NCI-H2081 treated with DMSO at 0.1 percent for 48 hours (cell line): ENCODE data around the gene NFATC3.
"Not testable (repeated sequence)": the region's sequence is repeated elsewhere in the genome, so short reads cannot be mapped to it uniquely, and the experiment has no call there.

Source experiments
- DNase-seq: peaks from one replicate; lab custom pipeline; 2025; lab: John Stamatoyannopoulos, UW

The NFATC3 gene

DNA sequence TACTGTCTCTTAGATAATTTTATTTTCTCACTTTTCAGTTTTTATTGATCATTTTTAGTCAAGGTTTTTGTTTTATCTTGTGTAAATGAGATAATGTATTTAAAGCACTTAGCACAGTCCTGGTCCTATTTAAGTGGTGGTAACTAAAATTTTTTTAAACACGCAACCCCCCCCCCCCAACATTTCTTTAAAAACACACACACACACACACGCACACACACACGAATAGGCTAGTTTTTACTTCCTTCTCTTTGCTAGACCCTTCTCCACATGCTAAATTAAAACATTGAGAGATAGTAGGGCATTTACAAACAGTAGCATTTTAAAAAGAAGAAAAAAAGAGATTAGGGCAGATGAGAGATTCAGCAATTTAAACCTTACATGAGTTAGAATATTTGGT is 5.0 kb downstream of the NFATC3 start:
- no peak for DNase-seq

DNA sequence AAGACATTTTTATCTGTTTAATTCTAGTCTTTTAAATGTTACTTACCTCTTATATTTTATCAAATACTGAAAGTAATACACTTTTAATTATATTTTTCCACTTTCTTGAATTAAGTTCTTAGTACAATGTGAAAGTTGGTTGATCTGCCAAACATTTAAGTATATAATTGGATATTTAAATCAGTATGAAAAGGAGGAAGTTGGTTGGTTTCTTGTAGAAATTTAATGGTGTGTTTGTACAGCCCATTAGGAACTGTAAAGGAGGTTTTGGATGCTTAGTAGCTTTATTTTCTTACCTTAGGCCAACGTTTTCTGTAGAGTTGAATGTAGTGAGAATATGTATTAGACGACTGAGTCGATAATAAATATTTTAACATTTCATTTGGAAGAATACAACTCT is 5.4 kb downstream of the NFATC3 start:
- no peak for DNase-seq

DNA sequence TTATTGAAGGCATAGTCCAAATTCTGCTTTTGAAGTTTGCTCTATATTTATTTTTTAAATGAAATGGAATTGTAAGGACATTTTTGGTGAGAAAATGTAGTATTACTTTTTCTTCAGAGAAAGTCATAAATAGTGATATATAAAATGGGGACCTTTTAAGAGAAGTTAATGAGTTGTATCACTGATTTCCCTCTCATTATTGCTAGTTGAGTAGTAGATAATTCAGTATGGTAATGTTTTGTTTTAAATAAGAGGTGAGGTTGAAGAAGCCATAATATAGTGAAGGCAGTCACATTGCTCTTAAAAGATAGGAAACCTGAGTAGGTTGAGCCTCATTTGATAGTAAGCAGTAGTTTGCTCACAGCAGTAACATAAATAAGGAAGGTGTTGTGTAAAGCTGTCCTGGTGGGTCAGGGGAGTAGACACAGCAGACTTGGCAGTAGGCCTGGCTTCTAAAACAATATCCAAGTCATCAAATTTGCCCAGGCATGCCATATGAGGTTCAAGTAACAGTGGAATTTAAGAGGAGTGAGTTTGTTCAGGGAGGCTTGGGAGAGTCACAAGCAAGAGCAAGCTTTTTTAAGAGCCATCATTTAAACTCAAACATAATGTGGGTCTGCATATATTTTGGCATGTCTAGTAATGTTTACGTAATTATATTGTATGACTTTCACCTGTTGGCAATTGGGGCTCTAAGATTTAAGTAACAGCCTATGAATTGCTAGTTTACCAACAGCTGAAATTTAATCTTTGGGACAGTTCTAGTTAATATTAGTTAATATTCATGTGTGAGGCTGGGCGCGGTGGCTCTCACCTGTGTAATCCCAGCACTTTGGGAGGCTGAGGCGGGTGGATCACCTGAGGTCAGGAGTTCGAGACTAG is 6.5 kb downstream of the NFATC3 start:
- DNase-seq, result peak; percentile 80

DNA sequence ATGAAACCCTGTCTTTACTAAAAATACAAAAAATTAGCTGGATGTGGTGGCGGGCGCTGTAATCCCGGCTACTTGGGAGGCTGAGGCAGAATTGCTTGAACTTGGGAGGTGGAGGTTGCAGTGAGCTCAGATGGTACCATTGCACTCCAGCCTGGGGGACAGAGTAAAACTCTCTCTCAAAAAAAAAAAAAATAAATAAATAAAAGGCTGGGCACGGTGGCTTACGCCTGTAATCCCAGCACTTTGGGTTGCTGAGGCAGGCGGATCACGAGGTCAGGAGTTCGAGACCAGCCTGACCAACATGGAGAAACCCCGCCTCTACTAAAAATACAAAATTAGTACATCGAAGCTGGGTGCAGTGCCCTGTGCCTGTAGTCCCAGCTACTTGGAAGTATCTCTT is 7.1 kb downstream of the NFATC3 start:
- DNase-seq, result not testable (repeated sequence)

DNA sequence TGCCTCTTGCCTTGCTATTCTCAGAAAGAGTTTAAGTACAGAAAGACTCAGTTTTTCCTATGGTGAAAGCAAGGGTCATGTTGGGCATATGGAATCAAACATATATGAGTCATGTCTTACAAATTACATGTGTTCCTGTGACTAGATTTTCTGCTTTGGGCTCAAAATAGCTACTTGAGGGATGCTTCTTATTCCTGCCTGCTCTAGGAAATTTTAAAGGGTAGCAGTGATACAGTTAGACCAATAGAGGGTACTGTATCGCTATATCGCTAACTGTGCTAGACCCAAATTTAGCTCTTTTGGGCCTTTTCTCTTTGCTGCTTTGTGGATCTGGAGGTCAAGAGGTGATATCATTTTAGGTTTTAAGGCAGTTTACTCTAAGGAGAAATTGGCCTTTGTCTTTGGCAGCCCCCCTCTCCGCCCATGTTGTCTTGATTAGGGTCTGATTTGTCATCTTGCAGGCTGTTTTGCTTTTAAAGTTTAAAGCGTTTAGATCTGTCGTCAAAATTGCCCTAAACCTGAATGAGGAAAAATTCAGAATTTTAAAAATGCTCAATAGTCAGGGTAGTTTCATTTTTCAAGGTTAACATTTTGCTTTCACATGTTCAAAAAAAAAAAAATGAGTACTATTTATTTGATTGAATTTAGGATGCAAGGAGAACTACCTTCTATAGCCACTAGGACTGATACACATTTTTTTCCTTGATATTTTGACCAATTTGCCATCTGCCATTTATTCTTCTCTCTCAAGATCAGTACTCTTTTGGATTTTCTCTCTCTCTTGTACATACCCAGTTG is 8.8 kb downstream of the NFATC3 start:
- no peak for DNase-seq

DNA sequence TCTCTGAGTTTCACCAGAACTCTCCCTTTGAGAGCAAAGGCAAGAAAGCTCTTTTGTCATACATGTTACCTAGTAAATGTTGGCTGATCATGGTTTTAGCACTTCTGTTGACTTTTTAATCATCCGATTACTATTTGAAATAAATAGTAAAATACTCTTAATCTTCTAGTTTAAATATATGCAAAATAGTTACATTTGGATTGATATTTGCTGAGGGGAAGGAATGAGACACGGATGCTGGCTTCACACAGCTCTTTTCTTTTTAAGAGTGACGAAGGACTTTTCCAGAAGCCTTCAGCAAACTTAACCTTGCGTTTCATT is 9.4 kb downstream of the NFATC3 start:
- no peak for DNase-seq

DNA sequence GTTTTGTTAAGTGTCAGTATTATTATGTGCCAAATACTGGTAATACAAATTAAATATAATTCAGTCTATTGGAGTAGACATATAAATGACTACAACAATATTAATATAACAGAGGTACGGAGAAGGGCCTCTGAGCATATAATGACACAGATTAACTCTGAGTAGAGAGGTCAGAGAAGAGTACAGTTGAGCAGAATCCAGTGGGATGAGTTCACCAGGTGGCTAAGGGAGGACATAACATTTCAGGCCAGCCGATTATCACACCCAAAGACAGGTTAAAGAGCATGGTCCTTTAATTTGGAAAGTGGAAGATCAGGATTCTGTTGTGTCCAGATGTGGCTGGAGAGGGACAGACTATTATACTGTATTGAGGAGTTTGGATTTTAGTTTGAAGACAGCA is 11.3 kb downstream of the NFATC3 start:
- DNase-seq, result no peak

DNA sequence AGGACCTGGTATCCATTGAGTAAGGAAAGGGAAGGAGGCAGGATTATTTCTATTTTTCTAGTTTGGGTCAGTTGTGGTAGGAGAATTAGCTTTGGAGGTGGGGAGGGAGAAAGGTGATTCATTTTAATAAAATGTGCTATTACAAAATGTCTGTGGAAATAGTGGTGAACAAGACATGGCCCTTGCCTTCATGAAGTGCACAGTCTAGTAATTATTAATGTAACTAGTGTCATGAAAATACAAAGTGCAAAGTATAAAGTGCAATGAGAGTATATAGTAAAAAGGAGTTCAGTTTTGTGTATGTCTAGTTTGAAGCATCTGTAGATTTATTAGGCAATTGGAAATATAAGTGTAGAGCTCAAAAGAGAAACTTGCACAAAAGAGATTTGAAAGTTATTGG is 11.9 kb downstream of the NFATC3 start:
- no peak for DNase-seq

DNA sequence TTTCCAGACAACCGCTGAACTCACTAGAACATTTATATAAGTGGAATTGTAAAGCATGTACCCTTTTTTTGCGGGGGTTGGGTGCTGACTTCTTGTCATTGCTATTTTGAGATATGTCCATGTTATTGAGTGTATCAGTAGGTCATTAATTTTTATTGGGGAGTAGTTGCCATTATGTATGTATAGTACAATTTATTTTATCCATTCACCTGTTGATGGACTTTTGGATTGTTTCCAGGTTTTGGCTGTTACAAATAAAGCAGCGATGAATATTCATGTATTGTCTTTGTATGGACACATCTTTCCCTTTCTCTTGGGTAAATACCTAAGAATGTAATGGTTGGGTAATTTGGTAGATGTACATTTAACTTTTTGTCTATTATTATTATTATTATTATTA is 12.7 kb downstream of the NFATC3 start:
- DNase-seq, result no peak

DNA sequence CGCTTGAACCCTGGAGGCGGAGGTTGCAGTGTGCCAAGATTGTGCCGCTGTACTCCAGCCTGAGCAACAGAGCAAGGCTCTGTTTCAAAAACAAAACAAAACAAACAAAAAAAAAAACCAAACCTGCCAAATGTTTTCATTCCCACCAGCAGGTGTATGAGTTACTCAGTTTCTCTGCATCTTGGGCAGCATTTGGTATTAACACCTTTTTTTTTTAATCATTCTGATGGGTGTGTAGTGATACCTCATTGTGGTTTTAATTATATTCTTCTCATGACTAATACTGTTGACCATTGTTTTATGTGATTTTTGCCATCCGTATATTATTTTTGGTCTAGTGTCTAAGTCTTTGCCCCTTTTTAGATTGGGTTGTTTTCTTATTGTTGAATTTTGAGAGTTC is 15.3 kb downstream of the NFATC3 start:
- no peak for DNase-seq

DNA sequence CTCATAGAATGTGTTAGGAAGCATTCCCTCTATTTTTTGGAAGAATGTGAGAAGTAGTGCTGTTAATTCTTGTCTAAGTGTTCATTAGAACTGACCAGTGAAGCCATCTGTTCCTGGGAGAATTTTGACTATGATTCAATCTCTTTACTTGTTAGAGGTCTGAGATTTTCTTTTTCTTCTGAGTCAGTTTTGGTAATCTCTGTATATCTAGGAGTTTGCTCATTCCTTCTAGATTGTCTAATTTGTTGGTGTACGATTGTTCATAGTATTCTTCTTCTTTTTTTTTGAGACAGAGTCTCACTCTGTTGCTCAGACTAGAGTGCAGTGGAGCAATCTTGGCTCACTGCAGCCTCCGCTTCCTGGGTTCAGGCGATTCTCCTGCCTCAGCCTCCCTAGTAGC is 20.4 kb downstream of the NFATC3 start:
- DNase-seq, result no peak

DNA sequence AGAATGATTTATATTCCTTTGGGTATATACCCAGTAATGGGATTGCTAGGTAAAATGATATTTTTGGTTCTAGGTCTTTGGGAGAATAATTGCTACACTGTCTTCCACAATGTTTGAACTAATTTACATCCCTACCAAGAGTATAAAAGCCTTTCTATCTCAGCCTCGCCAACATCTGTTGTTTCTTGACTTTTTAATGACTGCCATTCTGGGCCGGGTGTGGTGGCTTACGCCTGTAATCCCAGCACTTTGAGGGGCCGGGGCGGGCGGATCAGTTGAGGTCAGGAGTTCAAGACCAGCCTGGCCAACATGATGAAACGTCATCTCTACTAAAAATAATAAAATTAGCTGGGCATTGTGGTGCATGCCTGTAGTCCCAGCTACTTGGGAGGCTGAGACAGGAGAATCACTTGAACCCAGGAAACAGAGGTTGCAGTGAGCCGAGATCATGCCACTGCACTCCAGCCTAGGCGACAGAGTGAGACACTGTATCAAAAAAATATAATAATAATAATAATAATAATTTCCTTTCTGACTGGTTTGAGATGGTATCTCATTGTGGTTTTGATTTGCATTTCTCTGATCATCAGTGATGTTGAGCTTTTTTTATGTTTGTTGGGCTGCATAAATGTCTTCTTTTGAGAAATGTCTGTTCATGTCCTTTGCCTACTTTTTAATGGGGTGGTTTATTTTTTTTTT is 22.2 kb downstream of the NFATC3 start:
- not testable (repeated sequence) for DNase-seq

DNA sequence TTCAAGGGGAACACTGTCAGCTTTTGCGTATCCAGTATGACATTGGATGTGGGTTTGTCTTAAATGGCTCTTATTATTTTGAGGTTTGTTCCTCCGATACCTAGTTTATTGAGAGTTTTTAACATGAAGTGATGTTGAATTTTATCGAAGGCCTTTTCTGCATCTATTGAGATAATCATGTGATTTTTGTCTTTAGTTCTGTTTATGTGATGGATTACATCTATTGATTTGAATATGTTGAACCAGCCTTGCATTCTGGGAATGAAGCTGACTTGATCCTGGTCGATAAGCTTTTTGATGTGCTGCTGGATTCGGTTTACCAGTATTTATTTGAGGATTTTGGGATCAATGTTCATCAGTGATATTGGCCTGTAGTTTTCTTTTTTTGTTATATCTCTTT is 24.0 kb downstream of the NFATC3 start:
- not testable (repeated sequence) for DNase-seq

DNA sequence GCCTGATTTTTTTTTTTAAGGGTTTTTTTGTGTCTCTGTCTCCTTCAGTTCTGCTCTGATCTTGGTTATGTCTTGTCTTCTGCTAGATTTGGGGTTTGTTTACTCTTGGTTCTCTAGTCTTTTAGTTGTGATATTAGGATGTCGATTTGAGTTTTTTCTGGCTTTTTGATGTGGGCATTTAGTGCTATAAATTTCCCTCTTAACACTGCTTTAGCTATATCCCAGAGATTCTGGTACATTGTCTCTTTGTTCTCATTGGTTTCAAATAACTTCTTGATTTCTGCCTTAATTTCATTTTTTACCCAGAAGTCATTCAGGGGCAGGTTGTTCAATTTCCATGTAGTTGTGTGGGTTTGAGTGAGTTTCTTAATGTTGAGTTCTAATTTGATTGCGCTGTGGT is 25.4 kb downstream of the NFATC3 start:
- not testable (repeated sequence) for DNase-seq

DNA sequence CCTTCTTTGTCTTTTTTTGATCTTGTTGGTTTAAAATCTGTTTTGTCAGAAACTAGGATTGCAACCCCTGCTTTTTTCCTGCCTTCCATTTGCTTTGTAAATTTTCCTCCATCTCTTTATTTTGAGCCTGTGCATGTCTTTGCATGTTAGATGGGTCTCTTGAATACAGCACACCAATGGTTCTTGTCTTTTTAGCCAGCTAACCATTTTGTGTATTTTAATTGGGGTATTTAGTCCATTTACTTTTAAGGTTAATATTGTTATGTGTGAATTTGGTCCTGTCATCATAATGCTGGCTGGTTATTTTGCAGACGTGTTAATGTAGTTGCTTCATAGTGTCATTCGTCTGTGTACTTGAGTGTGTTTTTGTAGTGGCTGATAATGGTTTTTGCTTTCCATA is 26.2 kb downstream of the NFATC3 start:
- no peak for DNase-seq

DNA sequence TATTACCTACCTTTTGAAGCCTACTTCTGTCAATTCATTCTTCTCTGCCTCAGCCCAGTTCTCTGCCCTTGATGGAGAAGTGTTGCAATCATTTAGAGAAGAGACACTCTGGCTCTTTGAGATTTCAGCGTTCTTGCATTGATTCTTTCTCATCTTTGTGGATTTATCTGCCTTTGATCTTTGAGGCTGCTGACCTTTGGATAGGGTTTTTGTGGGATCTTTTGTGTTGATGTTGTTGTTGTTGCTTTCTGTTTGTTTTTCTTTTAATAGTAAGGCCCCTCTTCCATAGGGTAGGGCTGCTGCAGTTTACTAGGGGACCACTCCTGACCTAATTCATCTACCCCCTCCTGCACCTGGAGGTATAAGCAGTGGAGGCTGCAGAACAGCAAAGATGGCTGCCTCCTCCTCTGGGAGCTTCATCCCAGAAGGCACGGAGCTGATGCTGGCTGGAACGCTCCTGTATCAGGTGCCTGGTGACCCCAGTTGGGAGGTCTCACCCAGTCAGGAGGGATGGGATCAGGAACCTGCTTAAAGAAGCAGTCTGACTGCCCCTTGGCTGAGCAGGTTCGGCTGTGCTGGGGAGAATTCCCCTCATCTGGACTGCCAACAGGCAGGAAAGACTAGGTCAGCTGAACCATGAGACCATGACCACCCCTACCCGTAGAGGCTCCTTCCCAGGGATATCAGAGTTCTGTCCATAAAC is 28.0 kb downstream of the NFATC3 start:
- no peak for DNase-seq

DNA sequence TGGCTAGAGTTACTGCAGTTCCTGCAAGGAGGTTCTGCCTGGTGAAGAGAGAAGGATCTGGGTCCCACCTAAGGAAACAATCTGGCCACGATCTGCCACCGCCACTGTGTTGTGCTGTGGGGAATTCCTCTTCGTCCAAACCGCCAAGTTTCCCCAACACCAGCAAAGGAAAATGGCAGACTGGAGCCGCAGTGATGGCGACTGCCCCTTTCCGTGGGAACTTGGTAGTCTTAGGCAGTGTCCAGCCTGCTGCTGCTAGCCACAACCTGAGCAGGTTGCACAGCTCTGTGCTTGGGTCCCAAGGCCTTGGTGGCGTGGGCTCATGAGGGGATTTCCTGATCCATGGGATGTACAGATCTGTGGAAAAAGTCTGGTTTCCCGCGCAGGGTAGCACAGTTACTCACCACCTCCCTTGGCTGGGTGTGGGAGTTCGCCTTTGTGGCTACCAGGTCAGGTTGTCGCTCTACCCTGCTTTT is 28.6 kb downstream of the NFATC3 start:
- DNase-seq, result no peak

DNA sequence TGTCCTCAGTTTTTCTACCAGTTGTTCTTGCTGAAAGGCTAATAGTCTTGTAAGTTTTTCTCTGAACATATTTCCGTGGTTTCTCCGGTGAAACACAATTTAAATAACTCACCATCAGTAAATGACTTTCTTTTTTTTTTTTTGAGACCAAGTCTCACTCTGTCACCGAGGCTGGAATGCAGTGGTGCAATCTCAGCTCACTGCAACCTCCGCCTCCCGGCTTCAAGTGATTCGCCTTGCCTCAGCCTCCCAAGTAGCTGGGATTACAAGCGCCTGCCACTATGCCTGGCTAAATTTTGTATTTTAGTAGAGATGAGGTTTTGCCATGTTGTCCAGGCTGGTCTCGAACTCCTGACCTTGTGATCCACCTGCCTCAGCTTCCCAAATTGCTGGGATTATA is 29.8 kb downstream of the NFATC3 start:
- not testable (repeated sequence) for DNase-seq

DNA sequence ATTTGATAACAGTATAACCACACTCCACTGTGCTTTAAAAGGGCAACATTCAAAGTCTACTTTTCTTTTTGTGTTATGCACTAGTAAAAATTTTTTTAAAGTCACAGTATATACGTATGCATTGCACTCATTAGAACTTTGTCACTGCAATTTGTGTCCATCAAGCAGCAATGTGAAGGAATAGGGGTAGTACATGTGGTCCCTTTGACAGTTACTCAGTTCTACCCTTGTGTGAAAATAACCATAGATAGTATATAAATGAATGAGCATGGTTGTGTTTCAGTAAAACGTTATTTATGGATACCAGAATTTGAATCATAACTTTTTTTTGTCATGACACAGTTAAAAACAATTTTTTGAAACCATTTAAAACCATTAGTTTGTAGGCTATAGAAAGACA is 30.7 kb downstream of the NFATC3 start:
- DNase-seq, result no peak

DNA sequence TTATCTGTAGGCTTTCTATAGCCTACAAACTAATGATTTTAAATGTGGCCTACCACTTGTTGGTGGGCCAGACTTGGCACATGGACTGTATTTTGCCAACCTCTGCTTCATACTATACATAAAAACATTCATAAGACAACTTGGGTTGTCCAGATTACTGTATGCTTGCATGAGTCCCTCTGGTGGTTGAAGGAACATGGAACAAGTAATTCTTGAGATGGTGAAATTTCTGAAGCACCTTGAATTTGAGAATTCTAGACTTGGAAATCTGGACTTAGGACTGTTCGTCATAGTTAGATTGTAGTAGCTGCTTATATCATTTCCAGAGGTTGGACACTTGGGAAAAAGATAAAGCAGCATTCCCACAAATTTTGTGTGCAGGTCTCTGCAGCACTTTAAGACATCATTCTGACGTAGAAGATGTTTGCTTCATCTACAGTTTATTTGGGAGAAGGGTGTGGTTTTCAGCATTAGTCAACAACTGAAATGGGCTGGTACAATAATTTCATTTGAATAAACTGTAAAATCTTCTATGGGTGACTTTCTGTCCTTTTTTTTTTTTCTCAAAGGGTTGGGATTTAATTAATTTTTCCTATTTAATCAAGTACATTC is 31.2 kb downstream of the NFATC3 start:
- no peak for DNase-seq

DNA sequence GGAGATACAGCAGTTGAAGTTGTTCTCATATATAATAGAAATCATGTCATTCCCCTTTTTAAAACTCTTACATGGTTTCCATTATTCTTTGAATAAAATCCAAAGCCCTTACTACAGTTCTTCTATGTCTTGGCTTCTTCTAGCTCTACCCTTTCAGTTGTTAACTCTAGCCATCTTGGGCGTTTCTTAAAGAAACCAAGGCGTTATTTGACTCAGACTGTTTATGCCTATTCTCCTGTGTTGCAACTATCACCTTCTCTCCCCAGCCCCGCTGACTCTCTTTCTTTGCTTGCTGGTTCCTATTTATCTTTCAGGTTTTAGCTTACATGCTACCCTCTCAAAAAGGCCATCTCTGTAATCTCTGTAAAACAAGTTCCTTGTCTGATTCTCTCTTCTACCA is 32.7 kb downstream of the NFATC3 start:
- no peak for DNase-seq

DNA sequence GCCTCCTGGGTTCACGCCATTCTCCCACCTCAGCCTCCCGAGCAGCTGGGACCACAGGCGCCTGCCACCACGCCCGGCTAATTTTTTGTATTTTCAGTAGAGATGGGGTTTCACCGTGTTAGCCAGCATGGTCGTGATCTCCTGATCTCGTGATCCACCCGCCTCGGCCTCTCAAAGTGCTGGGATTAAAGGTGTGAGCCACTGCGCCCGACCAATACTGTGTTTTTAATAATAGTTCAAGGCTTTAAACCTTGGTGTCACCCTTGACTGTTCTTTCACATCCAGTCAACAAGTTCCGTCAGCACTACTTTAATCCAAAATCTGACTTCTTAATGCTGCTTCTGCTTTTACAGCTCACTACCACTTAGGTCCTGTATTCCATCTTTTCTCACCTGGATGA is 33.8 kb downstream of the NFATC3 start:
- DNase-seq, result not testable (repeated sequence)
